Activated naive CD4-positive, alpha-beta T cell treated with Interleukin-2 at 50 U/mL for 16 hours (primary cell): ENCODE measurements around the gene VNN1.
"Not testable (repeated sequence)": the region's sequence is repeated elsewhere in the genome, so short reads cannot be mapped to it uniquely, and the experiment has no call there.

Source experiments
- DNase-seq: peaks from one replicate; pipeline ENCODE4 v3.0.0-alpha.2; 2020

Gene VNN1

DNA sequence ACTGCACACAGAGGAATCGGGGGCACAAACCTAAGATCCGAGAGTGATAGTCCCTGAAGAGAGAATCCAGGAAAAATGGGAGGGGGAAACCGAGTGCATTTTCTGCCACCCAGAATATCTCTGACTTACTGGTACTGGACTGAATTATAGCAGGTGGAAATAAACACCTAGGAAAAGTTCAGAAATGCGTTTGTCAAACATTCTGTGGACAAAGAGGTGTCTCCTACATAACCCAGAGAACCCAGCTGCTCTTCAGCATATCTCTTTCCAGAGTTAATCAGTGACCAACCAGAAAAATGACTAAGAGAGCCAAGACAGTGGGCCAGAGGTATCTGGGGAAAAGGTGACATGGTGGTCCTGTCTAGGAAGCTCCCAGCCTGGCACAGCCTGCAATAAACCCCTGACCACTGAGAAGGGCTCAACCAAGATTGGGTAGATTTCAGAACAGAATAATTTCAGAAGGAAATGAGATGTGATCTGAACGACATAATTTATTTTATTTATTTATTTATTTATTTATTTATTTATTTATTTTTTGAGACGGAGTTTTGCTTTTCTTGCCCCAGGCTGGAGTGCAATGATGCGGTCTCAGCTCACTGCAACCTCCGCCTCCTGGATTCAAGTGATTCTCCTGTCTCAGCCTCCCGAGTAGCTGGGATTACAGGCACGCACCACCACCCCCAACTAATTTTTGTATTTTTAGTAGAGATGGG is 6.0 kb upstream of the VNN1 start:
- no peak for DNase-seq

- DNase-seq, result no peak
Measured at GRCh38 chr6:132715881-132716637, 2.2 kb upstream of the VNN1 start.

DNA sequence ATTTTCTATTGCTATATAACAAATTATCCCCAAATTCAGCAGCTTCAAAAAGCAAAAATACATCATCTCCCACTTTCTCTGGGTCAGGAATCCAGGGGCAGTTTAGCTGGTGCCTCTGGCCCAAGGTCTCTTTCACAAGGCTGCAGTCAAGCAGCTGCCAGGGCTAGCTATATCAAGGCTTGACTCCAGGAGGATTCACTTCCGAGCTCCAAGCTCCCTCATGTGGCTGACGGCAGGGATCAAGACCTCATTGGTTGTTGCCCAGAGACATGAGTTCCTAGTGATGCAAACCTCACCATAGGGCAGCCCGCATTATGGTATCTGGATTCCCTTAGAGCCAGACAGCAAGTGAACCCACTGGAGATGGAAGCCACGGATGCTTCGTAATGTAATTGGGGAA is 1.3 kb upstream of the VNN1 start:
- DNase-seq, result no peak

GRCh38 chr6:132714160-132714559 is 305 bp upstream of the VNN1 start:
- no peak for DNase-seq

GRCh38 chr6:132712366-132712765 is 1.5 kb downstream of the VNN1 start:
- DNase-seq, result no peak

GRCh38 chr6:132708771-132709170 is 5.1 kb downstream of the VNN1 start:
- DNase-seq, result no peak

GRCh38 chr6:132708002-132708401 is 5.9 kb downstream of the VNN1 start:
- DNase-seq, result no peak

DNA sequence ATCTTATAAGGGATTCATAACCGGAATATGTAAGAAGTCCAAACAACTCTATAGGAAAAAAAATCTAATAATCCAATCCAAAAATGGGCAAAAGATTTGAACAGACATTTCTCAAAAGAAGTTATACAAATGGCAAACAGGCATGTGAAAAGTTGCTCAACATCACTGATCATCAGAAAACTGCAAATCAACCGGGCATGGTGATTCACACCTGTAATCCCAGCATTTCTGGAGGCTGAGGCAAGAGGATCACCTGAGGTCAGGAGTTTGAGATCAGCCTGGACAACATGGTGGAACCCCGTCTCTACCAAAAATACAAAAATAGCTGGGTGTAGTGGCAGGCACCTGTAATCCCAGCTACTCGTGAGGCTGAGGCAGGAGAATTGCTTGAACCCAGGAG is 7.1 kb downstream of the VNN1 start:
- not testable (repeated sequence) for DNase-seq

DNA sequence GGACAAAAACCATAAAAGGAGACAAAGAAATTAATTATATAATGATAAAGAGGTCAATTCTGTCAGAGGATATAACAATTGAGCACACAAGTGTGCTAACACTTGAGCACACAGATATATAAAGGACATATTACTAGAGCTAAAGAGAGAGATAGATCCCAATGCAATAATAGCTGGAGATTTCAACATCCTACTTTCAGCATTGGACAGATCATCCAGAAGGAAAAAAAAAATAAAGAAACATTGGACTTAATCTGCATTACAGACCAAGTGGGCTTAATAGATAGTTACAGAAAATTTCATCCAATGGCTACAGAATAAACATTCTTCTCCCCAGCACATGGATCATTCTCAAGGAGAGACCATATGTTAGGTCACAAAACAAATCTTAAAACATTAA is 9.9 kb downstream of the VNN1 start:
- DNase-seq, result no peak

DNA sequence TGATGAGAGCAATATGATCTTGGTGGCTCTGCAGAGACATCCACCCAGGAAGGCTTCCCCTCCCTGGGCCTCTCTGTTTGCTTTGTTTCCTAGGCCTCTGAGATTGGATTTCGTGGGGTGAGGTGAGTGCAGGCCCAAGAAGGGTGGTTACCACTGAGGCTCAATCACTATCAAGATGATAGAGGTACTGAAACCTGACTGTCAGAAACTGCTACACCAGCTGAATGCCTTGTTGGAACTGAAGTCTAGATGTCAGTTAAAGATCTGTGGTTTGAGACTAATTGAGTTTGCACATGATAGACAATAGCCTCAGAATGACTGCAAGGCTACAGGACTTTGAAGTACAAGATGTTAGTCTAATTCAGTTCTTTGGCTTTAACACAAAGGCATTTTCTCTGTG is 15.2 kb downstream of the VNN1 start:
- DNase-seq, result no peak

DNA sequence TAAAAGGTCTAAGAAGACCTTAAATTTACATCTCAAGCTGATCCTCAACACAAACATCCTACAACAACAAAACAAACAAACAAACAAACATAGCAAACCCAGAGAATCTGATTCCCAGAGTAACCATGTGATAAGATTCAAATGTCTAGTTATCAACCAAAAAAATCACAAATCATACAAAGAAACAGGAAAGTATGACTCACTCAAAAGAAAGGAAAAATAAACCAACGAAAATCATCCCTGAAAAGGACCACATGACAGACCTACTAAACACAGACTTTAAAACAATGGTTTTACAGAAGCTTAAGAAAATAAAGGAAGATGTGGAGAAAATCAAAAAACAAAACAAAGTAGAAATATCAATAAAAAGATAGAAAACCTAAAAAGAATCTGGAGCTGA is 18.1 kb downstream of the VNN1 start:
- no peak for DNase-seq

- no peak for DNase-seq
Measured at GRCh38 chr6:132693478-132693877, 20.4 kb downstream of the VNN1 start.

DNA sequence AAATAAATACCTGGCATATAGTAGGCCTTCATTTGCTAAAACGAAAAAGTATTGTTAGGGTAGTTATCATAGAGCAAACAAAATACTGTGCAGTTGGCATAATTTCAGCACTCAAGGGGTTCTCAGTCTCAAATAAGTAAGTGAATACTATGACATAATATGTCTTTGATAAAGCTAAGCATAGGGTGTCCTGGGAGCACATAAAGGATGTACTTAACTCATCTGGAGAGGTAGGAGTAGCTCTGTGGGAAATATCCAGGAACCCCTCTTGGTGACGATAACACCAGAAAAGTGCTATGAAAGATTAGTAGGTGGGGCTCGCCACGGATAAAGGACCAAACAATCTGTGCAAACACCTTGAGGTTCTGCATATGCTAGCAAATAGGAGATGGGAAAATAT is 23.2 kb downstream of the VNN1 start:
- no peak for DNase-seq

DNA sequence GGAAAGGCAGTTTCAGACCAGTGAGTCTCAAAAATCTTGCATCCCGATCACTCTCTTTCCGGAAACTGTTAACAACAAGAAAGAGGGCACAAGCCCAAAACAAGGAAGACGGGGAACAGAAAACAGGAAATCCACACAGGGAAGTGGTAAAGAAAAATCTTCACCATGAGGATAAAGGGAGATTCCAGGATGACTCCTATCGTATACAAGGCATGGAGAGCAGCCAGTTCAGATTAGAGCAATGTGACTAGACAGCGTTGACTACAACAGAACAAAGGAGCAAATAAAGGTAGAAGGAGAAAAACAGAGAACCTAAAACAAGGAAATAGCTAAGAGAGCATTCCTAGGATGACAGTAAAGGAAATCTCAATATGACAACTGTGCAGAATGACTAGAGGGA is 26.5 kb downstream of the VNN1 start:
- DNase-seq, result no peak

DNA sequence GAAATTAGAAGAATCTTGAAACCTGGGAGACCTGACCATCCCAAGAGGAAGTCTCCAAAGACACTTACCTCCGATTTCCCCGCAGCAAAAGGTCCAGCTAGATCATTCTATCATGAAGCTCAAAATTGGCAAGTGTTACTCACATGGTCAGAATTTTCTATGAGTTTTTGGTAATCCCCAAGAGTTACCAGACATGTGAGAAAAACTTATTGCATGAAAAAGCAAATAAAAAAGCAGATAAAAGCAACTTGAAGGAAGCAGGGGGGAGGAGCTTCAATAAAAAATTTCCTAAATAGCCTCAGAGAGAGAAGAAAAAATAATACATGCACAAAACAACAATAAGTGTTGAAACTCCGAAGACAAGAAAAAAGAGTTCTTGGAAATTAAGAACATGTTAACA is 27.3 kb downstream of the VNN1 start:
- DNase-seq, result no peak

GRCh38 chr6:132685009-132685408 is 28.8 kb downstream of the VNN1 start:
- DNase-seq, result no peak

DNA sequence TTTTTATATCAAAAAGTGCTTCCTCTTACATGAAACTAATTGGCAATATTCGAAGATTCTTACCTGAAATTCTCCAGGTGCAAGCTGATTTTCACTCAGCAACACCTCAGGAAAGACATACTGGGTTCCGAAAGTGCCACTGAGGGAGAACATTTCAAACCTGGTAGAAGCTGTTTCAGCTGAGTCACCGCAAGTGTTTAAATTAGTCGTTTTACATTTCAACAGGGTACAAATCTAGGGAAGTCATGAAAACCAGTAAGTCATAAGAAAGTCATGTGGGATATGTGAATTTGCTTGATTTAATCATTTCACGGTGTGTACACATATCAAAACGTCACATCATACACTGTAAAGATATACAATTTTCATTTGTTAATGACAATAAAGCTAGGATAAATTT is 29.6 kb downstream of the VNN1 start:
- DNase-seq, result no peak

DNA sequence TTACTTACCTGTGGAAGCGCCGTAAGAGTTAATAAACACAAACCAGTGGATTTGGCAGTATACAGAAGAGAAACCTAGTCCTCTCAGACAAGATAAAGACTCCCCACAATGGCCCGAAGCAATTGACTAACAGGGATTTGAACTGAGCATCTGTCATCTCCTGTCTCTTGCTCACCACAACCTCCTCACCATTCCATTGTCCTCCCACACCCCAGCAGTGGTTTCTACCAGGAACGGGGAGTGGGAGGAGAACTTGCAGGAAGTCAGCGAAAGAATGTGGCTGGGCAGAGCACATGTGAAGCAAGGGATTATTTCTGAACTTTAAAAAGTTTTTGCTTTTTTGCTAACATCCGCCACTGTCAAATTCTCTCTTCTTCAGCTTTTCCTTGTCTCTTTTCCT is 30.3 kb downstream of the VNN1 start:
- DNase-seq, result no peak

DNA sequence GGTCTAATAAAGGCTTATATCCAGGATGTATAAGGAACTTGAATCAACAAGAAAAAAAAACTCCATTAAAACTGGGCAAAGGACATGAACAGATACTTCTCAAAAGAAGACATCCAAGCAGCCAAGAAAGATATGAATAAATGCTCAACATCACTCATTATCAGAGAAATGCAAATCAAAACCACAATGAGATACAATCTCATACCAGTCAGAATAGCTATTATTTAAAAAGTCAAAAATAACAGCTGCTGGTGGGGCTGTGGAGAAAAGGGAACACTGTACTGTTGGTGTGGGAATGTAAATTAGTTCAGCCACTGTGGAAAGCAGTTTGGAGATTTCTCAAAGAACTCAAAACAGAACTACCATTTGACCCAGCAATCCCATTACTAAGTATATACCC is 34.8 kb downstream of the VNN1 start:
- DNase-seq, result not testable (repeated sequence)

- no peak for DNase-seq
Measured at GRCh38 chr6:132675749-132676148, 38.1 kb downstream of the VNN1 start.

GRCh38 chr6:132675002-132675401 is 38.9 kb downstream of the VNN1 start:
- DNase-seq, result no peak

- no peak for DNase-seq
Measured at GRCh38 chr6:132673376-132674094, 40.3 kb downstream of the VNN1 start.

GRCh38 chr6:132671295-132671694 is 42.6 kb downstream of the VNN1 start:
- no peak for DNase-seq

DNA sequence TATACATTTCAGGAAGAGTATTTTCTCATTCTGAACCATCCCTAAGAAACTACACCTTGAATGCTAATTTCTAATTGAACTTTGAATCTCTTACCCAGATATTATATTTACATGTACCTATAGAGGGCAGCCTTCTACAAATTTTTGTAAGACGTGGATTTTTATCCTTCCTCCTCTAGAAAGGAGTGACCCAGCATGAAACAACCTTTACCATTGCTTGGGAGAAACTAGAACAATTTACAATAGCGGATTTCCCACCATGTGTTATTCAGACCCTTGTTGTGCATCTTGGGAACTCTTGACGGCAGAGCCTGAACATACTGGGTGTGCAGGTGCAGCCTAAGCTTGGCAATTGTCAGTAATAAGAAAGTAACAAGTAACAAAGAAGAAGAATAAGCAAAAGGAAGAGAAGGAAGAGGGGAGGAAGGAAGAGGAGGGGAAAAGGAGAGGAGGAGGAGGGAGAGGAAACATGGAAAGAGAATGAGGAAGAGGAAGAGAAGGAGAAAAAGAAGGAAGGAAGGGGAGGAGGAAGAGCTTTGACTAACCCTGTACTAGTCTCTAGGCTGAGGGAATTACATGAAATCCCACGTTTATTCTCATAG is 44.1 kb downstream of the VNN1 start:
- no peak for DNase-seq
